HEK293T (cell line): ENCODE measurements around the gene IL3.

Source experiments
- BHLHE40 ChIP-seq: fragments of 450-650 bp; IDR thresholded peaks from 2 replicates; pipeline ENCODE4 v1.6.1; 2016; ENCODE audit warnings: mild to moderate bottlenecking, moderate library complexity, borderline replicate concordance
- FOXM1 ChIP-seq: fragments of 450-650 bp; IDR thresholded peaks from 2 replicates; pipeline ENCODE4 v1.6.1; 2017; ENCODE audit warnings: mild to moderate bottlenecking, borderline replicate concordance
- L3MBTL2 ChIP-seq: fragments of 450-650 bp; conservative IDR thresholded peaks from 2 replicates; pipeline ENCODE4 v1.6.1; 2016; ENCODE audit warnings: mild to moderate bottlenecking
- TARDBP ChIP-seq: fragments of 450-650 bp; IDR thresholded peaks from 2 replicates; pipeline ENCODE4 v1.6.1; 2016

- TF ChIP-seq BHLHE40 (no peak), TARDBP (no peak), L3MBTL2 (no peak), FOXM1 (no peak)
Measured at GRCh38 chr5:132079619-132080018, 19.2 kb downstream of the IL3 start.
